Astrocyte of the hippocampus (primary cell): ENCODE measurements around the gene SH3PXD2B.
"Not testable (repeated sequence)": the region's sequence is repeated elsewhere in the genome, so short reads cannot be mapped to it uniquely, and the experiment has no call there.

Source experiments
- DNase-seq: peaks from one replicate; pipeline ENCODE4 v3.0.0; 2011; ENCODE audit warnings: low read depth, low spot score

The SH3PXD2B gene

GRCh38 chr5:172368699-172369098 is 85.6 kb downstream of the SH3PXD2B start:
- not testable (repeated sequence) for DNase-seq

- no peak for DNase-seq
Observed at GRCh38 chr5:172365948-172366608, 88.2 kb downstream of the SH3PXD2B start.

- no peak for DNase-seq
Observed at GRCh38 chr5:172364773-172365172, 89.6 kb downstream of the SH3PXD2B start.

GRCh38 chr5:172362755-172363154 is 91.6 kb downstream of the SH3PXD2B start:
- no peak for DNase-seq

- DNase-seq = peak; percentile 80
Observed at GRCh38 chr5:172361566-172362238, 92.6 kb downstream of the SH3PXD2B start.

- DNase-seq = no peak
Observed at GRCh38 chr5:172358345-172358744, 96.0 kb downstream of the SH3PXD2B start.

- no peak for DNase-seq
Observed at GRCh38 chr5:172356527-172356926, 97.8 kb downstream of the SH3PXD2B start.

GRCh38 chr5:172356047-172356446 is 98.3 kb downstream of the SH3PXD2B start:
- DNase-seq = no peak

- DNase-seq = no peak
Observed at GRCh38 chr5:172353846-172354245, 100.5 kb downstream of the SH3PXD2B start.

GRCh38 chr5:172353271-172353812 is 101.0 kb downstream of the SH3PXD2B start:
- no peak for DNase-seq

GRCh38 chr5:172352526-172352925 is 101.8 kb downstream of the SH3PXD2B start:
- not testable (repeated sequence) for DNase-seq

GRCh38 chr5:172351240-172351778 is 103.0 kb downstream of the SH3PXD2B start:
- DNase-seq = no peak

- DNase-seq = no peak
Observed at GRCh38 chr5:172350212-172351181, 103.8 kb downstream of the SH3PXD2B start.

GRCh38 chr5:172348733-172349132 is 105.6 kb downstream of the SH3PXD2B start:
- DNase-seq = not testable (repeated sequence)

- DNase-seq = no peak
Observed at GRCh38 chr5:172348084-172348483, 106.2 kb downstream of the SH3PXD2B start.

GRCh38 chr5:172347496-172348052 is 106.8 kb downstream of the SH3PXD2B start:
- peak; percentile 16 for DNase-seq

- no peak for DNase-seq
Observed at GRCh38 chr5:172345881-172346280, 108.4 kb downstream of the SH3PXD2B start.

- DNase-seq = no peak
Observed at GRCh38 chr5:172344855-172345409, 109.4 kb downstream of the SH3PXD2B start.

- no peak for DNase-seq
Observed at GRCh38 chr5:172343741-172344140, 110.6 kb downstream of the SH3PXD2B start.

- DNase-seq = no peak
Observed at GRCh38 chr5:172342918-172343317, 111.4 kb downstream of the SH3PXD2B start.
